NCI-H748 (cell line): ENCODE data around the gene SH3BGR.
A peak's percentile ranks its signal among the peaks of the same experiment; 100 is the strongest.

Experiments
- DNase-seq: peaks from one replicate; lab custom pipeline; 2025; ENCODE audit not compliant: unreplicated experiment; lab: John Stamatoyannopoulos, UW

The SH3BGR gene

GRCh38 chr21:39454949-39455668 is 3.3 kb downstream of the SH3BGR start:
- no peak for DNase-seq

- peak; percentile 5 for DNase-seq
These were observed 4.9 kb downstream of the SH3BGR start for GRCh38 chr21:39456665-39457064.

DNA sequence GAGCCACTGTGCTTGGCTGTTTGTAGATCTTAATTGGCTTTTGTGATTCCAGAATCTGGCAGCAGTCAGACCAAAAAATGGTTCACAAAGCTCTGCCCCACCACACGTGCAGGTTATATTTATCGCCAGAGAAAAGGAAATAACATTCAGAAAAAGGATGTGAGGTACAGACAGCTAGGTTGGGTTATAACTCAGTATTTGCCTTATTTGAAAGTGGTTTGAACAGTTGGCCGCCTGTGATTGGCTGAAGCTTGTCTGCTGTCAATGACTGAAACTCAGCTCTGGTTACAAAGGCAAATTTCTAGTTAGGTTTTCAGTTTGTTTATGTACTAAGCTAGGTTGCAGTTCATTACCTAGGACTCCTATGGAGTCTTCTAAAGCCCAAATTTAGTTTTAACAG is 9.6 kb downstream of the SH3BGR start:
- DNase-seq, result no peak

- DNase-seq, result no peak
These were observed 11.5 kb downstream of the SH3BGR start for GRCh38 chr21:39463308-39463707.

DNA sequence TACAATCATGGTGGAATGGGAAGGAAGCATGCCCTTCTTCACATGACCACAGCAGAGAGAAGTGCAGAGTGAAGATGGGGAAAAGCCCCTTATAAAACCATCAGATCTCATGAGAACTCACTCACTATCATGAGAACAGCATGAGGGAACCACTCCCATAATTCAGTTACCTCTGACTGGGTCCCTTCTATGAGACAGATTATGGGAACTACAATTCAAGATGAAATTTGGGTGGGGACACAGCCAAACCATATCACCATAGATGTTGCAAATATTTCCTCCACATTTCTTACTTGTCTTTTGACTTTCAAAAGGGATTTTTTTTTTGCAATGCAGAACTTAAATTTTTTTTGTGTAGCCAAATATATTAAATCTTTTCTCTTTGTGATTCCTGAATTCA is 14.8 kb downstream of the SH3BGR start:
- DNase-seq, result no peak

- DNase-seq, result no peak
These were observed 16.0 kb downstream of the SH3BGR start for GRCh38 chr21:39467746-39468145.

DNA sequence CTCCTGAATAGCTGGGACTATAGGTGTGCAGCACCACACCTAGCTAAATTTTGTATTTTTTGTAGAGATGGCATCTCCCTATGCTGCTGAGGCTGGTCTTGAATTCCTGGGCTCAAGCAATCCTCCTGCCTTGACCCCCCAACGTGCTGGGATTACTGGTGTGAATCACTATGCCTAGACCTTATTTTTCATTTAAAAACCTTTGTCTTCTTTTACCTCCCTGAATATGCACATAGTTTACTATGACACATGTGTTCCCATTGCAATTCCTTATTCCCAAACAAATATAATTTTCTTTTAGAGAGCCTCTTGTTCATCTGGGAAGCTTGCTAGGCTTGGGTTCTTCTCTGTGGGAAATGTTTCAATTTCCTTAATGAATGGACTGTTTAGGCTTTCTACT is 16.8 kb downstream of the SH3BGR start:
- DNase-seq, result no peak

DNA sequence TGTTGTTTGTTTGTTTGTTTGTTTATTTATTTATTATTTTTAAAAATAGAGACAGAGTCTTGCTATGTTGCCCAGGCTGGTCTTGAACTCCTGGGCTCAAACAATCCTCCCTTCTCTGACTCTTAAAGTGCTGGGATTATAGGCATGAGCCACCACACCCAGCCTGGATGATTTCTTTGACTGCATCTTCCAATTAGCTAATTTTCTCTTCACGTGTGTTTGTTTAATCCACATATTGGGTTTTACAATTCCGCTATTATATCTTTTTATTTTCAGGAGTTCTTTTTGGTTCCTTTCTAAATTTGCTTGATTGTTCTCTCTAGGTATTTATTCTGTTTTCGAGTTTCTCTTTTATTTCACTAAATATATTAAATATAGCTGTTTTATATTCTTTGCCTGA is 19.8 kb downstream of the SH3BGR start:
- DNase-seq, result no peak

DNA sequence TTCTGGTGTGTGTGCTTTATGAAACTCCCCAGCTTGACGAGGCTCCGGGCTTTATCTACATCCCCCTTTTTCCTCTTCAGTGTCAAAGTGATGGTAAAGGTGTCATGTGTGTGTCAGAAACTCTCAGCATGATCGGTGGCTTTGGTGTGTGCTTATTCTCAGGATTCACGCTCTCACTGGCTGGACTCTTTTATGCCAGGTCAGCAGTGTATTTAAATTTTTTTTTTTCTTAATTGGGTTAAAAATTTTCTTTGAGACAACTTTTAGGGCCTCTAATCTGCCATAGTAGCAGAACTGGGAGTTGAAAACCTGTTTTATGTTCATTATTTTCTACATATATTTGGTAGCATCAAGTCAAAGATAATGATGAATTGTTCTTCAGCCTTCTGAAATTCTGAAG is 21.0 kb downstream of the SH3BGR start:
- DNase-seq, result no peak

DNA sequence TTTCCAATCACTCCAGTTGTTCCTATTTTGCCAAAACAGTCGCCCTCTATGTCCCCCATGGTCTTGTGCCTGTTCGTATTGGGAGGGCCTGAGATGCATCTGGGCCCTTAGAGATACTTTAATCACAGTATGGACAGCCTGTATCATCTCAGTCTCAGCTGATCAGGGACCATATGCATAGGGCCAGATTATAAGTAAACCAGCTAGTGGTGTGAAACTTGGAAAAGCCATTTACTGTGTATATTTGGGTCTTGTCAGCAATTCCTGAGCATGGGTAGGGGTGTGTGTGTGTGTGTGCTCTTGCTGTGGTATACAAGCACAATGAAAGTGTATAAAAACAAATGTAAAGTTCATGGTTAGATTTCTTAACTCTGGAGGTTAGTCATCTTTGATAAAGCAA is 22.8 kb downstream of the SH3BGR start:
- DNase-seq, result no peak

DNA sequence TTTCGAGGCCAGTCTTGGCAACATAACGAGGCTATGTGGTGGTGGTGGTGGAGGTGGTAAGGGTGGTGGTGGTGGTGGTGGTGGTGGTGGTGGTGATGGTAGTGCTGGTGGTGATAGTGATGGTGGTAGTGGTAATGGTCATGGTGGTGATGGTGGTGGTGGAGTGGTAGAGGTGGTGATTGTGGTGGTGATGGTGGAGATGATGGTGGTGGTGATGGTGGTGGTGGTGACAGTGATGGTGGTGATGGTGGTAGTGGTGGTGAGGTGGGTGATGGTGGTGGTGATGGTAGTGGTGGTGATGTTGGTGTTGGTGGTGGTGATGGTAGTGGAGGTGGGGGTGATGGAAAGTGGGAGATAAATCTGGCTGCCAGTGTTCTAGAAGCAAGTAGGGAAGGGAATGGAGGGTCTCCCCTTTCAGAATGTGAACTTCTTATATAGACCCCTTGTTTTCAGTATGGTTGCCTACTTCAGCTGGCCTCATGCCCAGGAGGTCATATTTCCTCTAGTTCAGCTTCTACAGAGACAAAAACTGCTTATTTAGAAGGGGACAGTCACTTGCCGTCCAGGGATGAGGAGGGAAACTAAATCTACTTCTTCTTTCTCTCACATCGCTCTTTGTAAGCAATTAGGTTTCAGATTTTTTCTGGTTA is 27.5 kb downstream of the SH3BGR start:
- DNase-seq, result no peak

DNA sequence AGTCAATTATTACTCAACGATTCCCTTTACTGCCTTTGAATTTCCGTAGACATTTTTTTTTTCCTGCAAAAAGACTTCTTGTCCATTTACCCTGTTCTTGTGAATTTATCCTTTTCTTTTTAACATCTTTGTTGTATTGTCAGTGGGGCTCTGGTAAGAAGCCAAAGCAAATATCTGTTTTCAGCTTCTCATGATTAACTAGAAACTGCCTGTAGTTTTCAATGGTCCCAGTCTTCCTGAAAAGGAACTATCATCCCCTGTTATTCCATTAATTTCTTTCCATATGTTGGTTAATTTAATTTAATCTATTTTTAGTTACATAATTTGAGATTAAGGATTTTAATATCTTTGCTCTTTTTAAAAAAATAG is 28.0 kb downstream of the SH3BGR start:
- DNase-seq, result no peak

- DNase-seq, result no peak
These were observed 28.5 kb downstream of the SH3BGR start for GRCh38 chr21:39480271-39480670.

DNA sequence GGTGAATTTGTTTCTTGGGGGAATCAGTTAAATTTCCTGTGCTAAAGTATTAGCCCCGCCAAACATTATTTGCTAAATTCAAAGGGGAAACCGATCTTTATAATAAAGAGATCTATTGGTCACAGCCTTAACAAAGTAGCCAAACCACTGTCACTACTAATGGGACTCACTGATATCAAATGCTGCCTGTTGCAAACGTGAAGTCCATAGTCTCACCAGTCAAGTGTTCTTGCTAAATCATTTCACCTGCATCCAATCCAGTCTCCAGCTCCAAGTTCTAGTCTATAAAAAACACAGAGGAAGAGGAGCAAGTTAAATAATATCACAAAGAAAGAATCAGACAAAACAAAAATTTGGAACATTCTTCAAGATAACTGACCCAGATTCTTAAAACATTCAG is 30.1 kb downstream of the SH3BGR start:
- no peak for DNase-seq

DNA sequence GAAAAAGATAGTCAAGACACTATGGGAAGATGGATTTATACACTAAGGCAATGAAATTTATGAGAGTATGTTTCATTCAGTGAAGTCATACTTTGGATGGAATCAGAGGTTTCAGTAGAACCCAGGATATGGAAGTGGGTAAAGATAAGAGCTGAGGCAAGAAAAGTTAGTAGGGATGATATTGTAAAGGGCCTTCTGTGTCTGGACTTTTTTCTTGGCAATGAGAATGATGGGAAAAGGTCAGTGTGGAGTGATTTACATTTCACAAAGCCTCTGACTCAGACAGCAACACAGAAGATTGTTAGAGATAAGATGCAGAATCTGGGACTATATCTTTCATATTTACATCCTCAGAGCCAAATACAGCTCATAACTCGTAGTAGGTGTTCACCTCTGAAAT is 32.1 kb downstream of the SH3BGR start:
- DNase-seq, result no peak

DNA sequence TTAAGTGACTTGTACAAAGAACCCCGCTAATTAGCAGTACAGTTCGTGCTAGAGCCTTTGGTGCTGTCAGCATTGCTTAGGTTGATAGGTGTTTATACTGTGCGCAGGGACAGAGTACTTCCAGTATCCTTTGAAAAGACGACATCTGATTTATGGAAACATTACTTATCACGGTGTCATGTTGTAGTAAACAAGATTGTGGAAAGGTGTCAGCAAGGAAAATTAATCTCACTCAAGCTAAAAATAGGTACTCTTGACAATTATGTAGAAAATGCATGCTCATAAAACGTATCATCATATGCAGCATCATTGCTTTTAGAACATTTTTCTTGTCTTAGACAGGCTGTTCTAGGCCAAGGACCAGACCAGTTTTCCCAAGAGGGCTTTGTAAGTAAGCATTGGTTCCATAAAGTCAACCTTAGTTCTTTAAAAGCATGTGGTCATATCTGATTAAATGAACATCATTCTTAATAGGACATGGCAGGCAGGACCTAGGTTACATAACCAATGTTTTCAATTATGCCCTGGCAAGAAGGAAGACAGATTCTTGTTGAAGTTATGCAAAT is 33.0 kb downstream of the SH3BGR start:
- DNase-seq, result no peak

GRCh38 chr21:39489380-39489924 is 37.7 kb downstream of the SH3BGR start:
- DNase-seq, result no peak

DNA sequence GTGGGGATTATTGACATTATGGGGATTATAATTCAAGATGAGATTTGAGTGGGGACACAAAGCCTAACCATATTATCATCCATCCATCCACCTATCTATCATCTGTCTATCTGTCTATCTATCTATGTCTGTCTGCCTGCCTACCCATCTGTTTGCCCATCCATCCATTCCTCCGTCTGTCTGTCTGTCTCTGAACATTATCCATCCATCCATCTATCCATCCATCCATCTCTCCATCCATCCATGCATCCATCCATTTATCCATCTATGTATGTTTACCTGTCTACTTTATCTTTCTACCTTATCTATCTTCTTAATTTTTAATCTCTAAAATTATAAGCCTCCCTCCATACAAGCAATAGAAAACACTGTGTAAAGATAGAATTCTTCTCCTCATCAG is 47.4 kb downstream of the SH3BGR start:
- DNase-seq, result no peak

- no peak for DNase-seq
These were observed 50.9 kb downstream of the SH3BGR start for GRCh38 chr21:39502631-39503030.

DNA sequence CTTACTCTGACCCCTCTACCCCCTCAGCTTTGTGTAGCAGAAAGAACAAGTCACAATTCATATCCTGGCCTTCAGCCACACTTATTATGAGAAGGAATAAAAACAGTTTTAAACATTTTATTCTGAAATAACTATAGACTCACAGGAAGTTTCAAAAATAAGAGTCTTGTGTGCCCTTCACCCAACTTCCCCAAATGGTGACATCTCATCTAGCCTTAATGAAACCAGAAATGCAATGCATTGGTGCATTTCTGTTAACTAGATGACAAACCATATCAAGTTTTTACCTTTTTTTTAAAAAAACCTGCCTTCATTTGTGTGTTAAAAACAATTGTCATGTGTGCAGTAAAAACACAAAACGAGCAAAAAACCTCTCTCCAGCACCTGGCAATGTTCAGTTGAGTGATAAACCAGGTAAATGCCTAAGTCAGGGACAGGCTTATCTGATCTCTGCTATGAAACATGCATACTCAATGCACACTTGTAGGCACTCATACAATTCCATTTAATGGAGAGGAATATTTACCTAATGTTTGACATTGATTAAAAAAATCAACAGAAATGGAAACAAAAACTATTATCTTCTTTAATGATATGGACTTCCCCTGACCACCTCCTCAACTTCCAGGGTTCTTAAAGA is 51.5 kb downstream of the SH3BGR start:
- no peak for DNase-seq

- no peak for DNase-seq
These were observed 52.5 kb downstream of the SH3BGR start for GRCh38 chr21:39504230-39504629.

- DNase-seq, result no peak
These were observed 58.5 kb downstream of the SH3BGR start for GRCh38 chr21:39510240-39510639.
